GM21737 (cell line): ENCODE measurements around the gene GTPBP2.

Source experiments
- ATAC-seq: cut with Tn5 transposase; IDR thresholded peaks from one replicate; pipeline ENCODE4 v1.9.1; 2021; ENCODE audit warnings: mild to moderate bottlenecking, moderate library complexity; ENCODE audit not compliant: unreplicated experiment

Gene GTPBP2

DNA sequence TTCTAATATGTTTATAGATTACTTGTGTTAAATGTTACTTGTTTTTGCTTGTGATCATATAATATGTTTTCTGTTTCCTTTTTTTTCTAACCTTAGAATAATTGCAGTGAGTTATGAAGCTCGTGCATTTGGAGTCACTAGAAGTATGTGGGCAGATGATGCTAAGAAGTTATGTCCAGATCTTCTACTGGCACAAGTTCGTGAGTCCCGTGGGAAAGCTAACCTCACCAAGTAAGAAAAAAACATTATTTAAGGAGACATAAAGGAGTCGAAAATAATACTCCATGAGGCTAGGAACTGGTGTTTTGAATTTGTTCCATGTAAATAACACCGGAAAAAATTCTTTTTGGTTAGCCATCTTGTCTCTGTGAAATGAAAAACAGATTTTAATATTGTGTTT, 46.2 kb downstream of the GTPBP2 start:
- ATAC-seq = no peak

GRCh38 chr6:43579171-43579570, 49.9 kb downstream of the GTPBP2 start:
- no peak for ATAC-seq

DNA sequence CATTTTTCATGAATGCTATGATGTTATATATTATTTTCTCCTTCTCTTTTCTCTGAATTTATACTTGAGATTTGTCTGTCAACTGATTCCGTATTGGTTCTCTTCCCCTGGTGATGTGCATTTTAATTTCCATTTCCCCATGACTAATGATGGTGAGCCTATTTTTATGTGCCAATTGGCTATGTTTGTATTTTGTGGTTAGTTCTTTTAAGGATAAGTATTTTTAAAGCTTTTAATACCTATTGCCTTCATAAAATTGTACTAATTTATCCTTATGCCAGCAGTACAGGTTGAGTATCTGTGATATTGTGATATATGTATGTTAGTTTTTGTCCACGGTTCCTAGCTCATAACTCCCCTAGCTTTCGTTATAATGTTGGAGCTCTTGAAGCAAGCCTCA, 50.3 kb downstream of the GTPBP2 start:
- ATAC-seq = no peak

DNA sequence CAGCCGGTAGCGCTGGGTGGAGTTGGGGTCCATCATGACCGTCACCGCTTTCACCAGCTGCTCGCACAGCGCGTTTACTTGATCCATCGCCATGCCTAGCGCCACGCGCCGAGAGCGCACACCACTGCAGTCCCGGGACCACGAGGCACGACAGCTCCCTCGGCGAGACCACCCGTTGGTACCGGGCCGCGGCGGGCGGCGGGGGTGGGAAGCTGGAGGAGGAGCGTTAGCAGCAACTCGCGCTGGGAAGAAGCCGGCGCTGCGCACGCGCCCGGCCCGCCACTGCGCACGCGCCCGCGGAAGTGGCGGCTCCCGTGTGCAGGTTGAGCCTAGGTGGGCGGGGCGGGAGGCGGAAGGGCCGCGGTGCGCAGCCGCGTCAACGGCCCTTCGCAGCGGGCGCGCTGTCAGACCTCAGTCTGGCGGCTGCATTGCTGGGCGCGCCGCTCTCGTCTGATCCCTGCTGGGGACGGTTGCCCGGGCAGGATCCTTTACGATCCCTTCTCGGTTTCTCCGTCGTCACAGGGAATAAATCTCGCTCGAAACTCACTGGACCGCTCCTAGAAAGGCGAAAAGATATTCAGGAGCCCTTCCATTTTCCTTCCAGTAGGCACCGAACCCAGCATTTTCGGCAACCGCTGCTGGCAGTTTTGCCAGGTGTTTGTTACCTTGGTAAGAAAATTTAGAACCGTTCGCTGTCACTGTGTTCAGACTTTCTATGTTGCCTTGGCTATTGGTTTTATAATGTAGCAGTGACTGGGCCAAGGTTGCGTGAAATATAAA, 53.1 kb downstream of the GTPBP2 start, which contains the start of the genes POLH and XPO5:
Gene POLH, plus strand, starts transcription at position 414 of the 780 bp plus-strand sequence. CDS start 6,135 bp downstream, outside the sequence.
Gene XPO5, minus strand, starts transcription at position 267 of the 780 bp plus-strand sequence. Its CDS starts 174 bp downstream, at position 93.
- ATAC-seq = peak; percentile 93

DNA sequence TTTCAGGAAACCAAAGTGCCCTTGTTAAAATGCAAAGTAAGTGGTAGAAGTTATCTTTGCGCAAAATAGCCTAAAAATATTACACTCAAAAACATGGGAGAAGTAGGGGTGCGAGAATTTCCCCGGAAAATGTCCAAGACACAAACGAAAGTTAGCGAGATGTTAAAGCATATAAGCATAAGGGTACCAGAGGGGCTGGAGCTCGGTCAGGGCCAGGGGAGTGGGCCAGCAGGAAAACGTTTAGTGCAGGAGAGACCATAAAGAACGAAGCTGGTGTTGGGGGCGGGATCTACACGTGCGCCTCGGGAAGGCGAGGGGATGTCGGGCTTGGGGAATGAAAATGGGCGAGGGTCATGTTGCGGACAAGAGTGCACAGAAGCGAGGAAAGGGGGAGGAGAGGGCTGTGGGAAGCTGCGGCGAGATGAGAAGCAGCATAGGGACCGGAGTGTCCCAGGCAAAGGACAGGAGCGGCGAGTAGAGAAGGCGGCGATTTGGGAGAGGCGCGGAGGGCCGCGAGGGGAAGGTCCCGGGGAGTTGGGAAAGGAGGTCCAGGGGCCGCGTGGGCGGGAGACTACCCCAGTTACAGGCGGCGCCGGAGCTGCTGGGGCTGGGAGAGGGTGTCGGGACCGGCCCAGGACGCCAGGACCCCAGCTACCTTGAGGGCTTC, 53.8 kb downstream of the GTPBP2 start:
- ATAC-seq = no peak

GRCh38 chr6:43572015-43572414, 57.0 kb downstream of the GTPBP2 start:
- ATAC-seq = no peak

DNA sequence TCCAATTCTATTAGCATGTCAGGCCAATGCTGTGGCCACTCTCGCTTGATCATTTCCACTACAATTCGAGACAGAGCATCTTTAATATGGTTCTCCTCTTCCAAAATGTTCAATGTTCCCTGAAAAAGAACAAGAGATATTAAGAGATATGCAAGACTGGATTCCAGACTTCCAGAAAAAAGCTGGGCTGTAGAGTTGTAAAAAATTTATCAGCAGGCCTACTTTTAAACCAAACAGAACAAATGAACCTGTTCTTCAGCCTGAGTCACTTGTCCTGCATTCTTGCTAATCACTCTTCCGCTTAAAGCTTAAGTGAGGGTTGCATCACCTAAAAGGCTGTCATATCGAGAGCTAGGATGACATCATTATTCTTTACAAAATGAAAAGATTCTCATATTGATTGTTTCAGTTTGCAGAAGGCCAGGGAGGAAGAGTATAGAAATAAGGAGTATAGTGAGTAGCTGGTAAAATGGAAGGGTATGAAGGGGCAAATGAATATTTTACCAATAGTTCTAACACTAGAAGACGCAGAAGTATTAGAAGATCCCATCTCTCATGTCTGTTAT, 58.1 kb downstream of the GTPBP2 start:
- no peak for ATAC-seq
